ENCODE results near the gene PHACTR1. TPM values are rescaled to one million over a fixed set of nuclear protein-coding genes. Genes with fewer than 3 reads are reported as not detected.
"Not testable (repeated sequence)": the region's sequence is repeated elsewhere in the genome, so short reads cannot be mapped to it uniquely, and the experiment has no call there.

PHACTR1 gene
- total RNA-seq, 5 donors from 2014 or later (not counting 1 experiment from before 2014, with no cell fraction given), result 0.63 to 2.6 (median 1.1) TPM

GRCh38 chr6:13242178-13242577 lies 525.6 kb downstream of the PHACTR1 start:
- POLR2A ChIA-PET, result no interaction called here
- Histone ChIP-seq H3K27me3 (replicated peaks in 1 of 2; ENCODE audit: control insufficient read depth in 2 of 2, extremely low read depth in 1 of 2, insufficient read depth in 2 of 2, low read length in 1 of 2) (no peaks in the 10 kb centered on the region), H3K9me3 (no peaks in the 10 kb centered on the region), H3K27ac (ENCODE audit: low read length) (no peak overlapping the region), H3K36me3 (ENCODE audit: control insufficient read depth in 2 of 2, extremely low read depth in 1 of 2, insufficient read depth in 1 of 2, low read length in 1 of 2) (no peaks in the 10 kb centered on the region), H3K4me3 (ENCODE audit: control insufficient read depth in 1 of 2, extremely low read depth in 1 of 2, low read length in 1 of 2) (no peak overlapping the region), H3K4me1 (ENCODE audit: control insufficient read depth in 1 of 2, extremely low read depth in 1 of 2, insufficient read depth in 2 of 2, low read length in 2 of 2) (no peaks in the 10 kb centered on the region)
- peaks cover 3% of the 10 kb centered on the region for H3K36me3 Mint-ChIP-seq
- 80% methylated on average over 1 of the region's 3 CpGs for WGBS (ENCODE audit: insufficient coverage)
- no peaks in the 10 kb centered on the region for H3K4me1 Mint-ChIP-seq
- DNase-seq (no peak), ATAC-seq (replicated peaks in 1 of 4) (no peak)
- CTCF ChIA-PET, result no interaction called here
- H3K4me3 Mint-ChIP-seq, result no peak overlapping the region
- peaks cover 0 to 6% of the 10 kb centered on the region in 2 donors for H3K27me3 Mint-ChIP-seq
- no peak overlapping the region for H3K27ac Mint-ChIP-seq
- peaks cover 0 to 7% (median 6%) of the 10 kb centered on the region in 3 donors for H3K9me3 Mint-ChIP-seq

GRCh38 chr6:13242590-13242989 lies 526.0 kb downstream of the PHACTR1 start:
- ATAC-seq (replicated peaks in 1 of 4) (no peak), DNase-seq (no peak)
- Histone ChIP-seq H3K27me3 (replicated peaks in 1 of 2; ENCODE audit: control insufficient read depth in 2 of 2, extremely low read depth in 1 of 2, insufficient read depth in 2 of 2, low read length in 1 of 2) (no peaks in the 10 kb centered on the region), H3K9me3 (no peaks in the 10 kb centered on the region), H3K4me1 (ENCODE audit: control insufficient read depth in 1 of 2, extremely low read depth in 1 of 2, insufficient read depth in 2 of 2, low read length in 2 of 2) (no peaks in the 10 kb centered on the region), H3K36me3 (ENCODE audit: control insufficient read depth in 2 of 2, extremely low read depth in 1 of 2, insufficient read depth in 1 of 2, low read length in 1 of 2) (no peaks in the 10 kb centered on the region), H3K4me3 (ENCODE audit: control insufficient read depth in 1 of 2, extremely low read depth in 1 of 2, low read length in 1 of 2) (no peak overlapping the region), H3K27ac (ENCODE audit: low read length) (no peak overlapping the region)
- Mint-ChIP-seq H3K36me3 (peaks cover 3% of the 10 kb centered on the region), H3K4me3 (no peak overlapping the region), H3K27ac (no peak overlapping the region), H3K9me3 (peaks cover 0 to 7% (median 6%) of the 10 kb centered on the region in 3 donors), H3K4me1 (no peaks in the 10 kb centered on the region), H3K27me3 (peaks cover 0 to 6% of the 10 kb centered on the region in 2 donors)
- WGBS (ENCODE audit: insufficient coverage), result no CpG with 5 or more reads among the region's 1 CpG
- ChIA-PET CTCF (no interaction called here), POLR2A (no interaction called here)

GRCh38 chr6:13243033-13243432 lies 526.5 kb downstream of the PHACTR1 start:
- Mint-ChIP-seq H3K27me3 (peaks cover 1 to 8% of the 10 kb centered on the region in 2 donors), H3K9me3 (peaks cover 0 to 7% (median 6%) of the 10 kb centered on the region in 3 donors), H3K27ac (no peak overlapping the region), H3K4me3 (no peak overlapping the region), H3K4me1 (no peaks in the 10 kb centered on the region), H3K36me3 (peaks cover 3% of the 10 kb centered on the region)
- Histone ChIP-seq H3K4me1 (ENCODE audit: control insufficient read depth in 1 of 2, extremely low read depth in 1 of 2, insufficient read depth in 2 of 2, low read length in 2 of 2) (no peaks in the 10 kb centered on the region), H3K4me3 (ENCODE audit: control insufficient read depth in 1 of 2, extremely low read depth in 1 of 2, low read length in 1 of 2) (no peak overlapping the region), H3K27me3 (replicated peaks in 1 of 2; ENCODE audit: control insufficient read depth in 2 of 2, extremely low read depth in 1 of 2, insufficient read depth in 2 of 2, low read length in 1 of 2) (no peaks in the 10 kb centered on the region), H3K9me3 (no peaks in the 10 kb centered on the region), H3K36me3 (ENCODE audit: control insufficient read depth in 2 of 2, extremely low read depth in 1 of 2, insufficient read depth in 1 of 2, low read length in 1 of 2) (no peaks in the 10 kb centered on the region), H3K27ac (ENCODE audit: low read length) (no peak overlapping the region)
- ChIA-PET CTCF (no interaction called here), POLR2A (interaction anchor here in 1 of 2 donors (0.6 kb wide), 1 partner anchor 61 kb away, joined by 4 read pairs; no protein-coding TSS in a partner anchor)
- no peak for ATAC-seq (replicated peaks in 1 of 4)
- no peak for DNase-seq
- no CpG with 5 or more reads among the region's 1 CpG for WGBS (ENCODE audit: insufficient coverage)

- no CpG with 5 or more reads among the region's 5 CpGs for WGBS (ENCODE audit: insufficient coverage)
- not testable (repeated sequence) for H3K27ac Mint-ChIP-seq
Observed at GRCh38 chr6:13243745-13244144, 527.2 kb downstream of the PHACTR1 start.

GRCh38 chr6:13247627-13248026 lies 531.1 kb downstream of the PHACTR1 start:
- H3K9me3 Mint-ChIP-seq, result peaks cover 0 to 7% (median 6%) of the 10 kb centered on the region in 3 donors
- ChIA-PET POLR2A (no interaction called here), CTCF (interaction anchor here in 1 of 2 donors (0.6 kb wide), 1 partner anchor 18 kb away, joined by 3 read pairs; no protein-coding TSS in a partner anchor)
- H3K27me3 ChIP-seq (replicated peaks in 1 of 2; ENCODE audit: control insufficient read depth in 2 of 2, extremely low read depth in 1 of 2, insufficient read depth in 2 of 2, low read length in 1 of 2), result peaks cover 0 to 6% of the 10 kb centered on the region in 2 experiments
- H3K4me3 Mint-ChIP-seq, result no peak overlapping the region
- no peak for DNase-seq
- WGBS (ENCODE audit: insufficient coverage), result 91% methylated on average over 6 of the region's 7 CpGs
- no peak overlapping the region for H3K27ac ChIP-seq (ENCODE audit: low read length)
- H3K27ac Mint-ChIP-seq, result no peak overlapping the region
- H3K36me3 Mint-ChIP-seq, result peaks cover 5% of the 10 kb centered on the region
- no peaks in the 10 kb centered on the region for H3K4me1 Mint-ChIP-seq
- ATAC-seq (replicated peaks in 1 of 4), result no peak
- H3K27me3 Mint-ChIP-seq, result peaks cover 7% of the 10 kb centered on the region in 2 donors
- H3K36me3 ChIP-seq (ENCODE audit: control insufficient read depth in 2 of 2, extremely low read depth in 1 of 2, insufficient read depth in 1 of 2, low read length in 1 of 2), result no peaks in the 10 kb centered on the region
- no peaks in the 10 kb centered on the region for H3K9me3 ChIP-seq
- no peak overlapping the region for H3K4me3 ChIP-seq (ENCODE audit: control insufficient read depth in 1 of 2, extremely low read depth in 1 of 2, low read length in 1 of 2)
- H3K4me1 ChIP-seq (ENCODE audit: control insufficient read depth in 1 of 2, extremely low read depth in 1 of 2, insufficient read depth in 2 of 2, low read length in 2 of 2), result no peaks in the 10 kb centered on the region

More at GRCh38 chr6:13243745-13244144, 527.2 kb downstream of the PHACTR1 start:
- H3K27me3 Mint-ChIP-seq; H3K36me3 Mint-ChIP-seq; DNase-seq; H3K36me3 ChIP-seq (ENCODE audit: control insufficient read depth in 2 of 2, extremely low read depth in 1 of 2, insufficient read depth in 1 of 2, low read length in 1 of 2); H3K4me1 Mint-ChIP-seq; H3K27ac ChIP-seq (ENCODE audit: low read length); H3K9me3 ChIP-seq; H3K4me3 ChIP-seq (ENCODE audit: control insufficient read depth in 1 of 2, extremely low read depth in 1 of 2, low read length in 1 of 2); ATAC-seq (replicated peaks in 1 of 4); H3K9me3 Mint-ChIP-seq; H3K4me3 Mint-ChIP-seq; H3K27me3 ChIP-seq (replicated peaks in 1 of 2; ENCODE audit: control insufficient read depth in 2 of 2, extremely low read depth in 1 of 2, insufficient read depth in 2 of 2, low read length in 1 of 2); CTCF ChIA-PET; H3K4me1 ChIP-seq (ENCODE audit: control insufficient read depth in 1 of 2, extremely low read depth in 1 of 2, insufficient read depth in 2 of 2, low read length in 2 of 2): not testable (repeated sequence)
- POLR2A ChIA-PET, result interaction anchor here in 1 of 2 donors (0.6 kb wide), 1 partner anchor 60 kb away, joined by 4 read pairs; no protein-coding TSS in a partner anchor

- Histone ChIP-seq H3K4me1 (ENCODE audit: control insufficient read depth in 1 of 2, extremely low read depth in 1 of 2, insufficient read depth in 2 of 2, low read length in 2 of 2) (no peaks in the 10 kb centered on the region), H3K36me3 (ENCODE audit: control insufficient read depth in 2 of 2, extremely low read depth in 1 of 2, insufficient read depth in 1 of 2, low read length in 1 of 2) (no peaks in the 10 kb centered on the region), H3K27ac (ENCODE audit: low read length) (no peak overlapping the region), H3K27me3 (replicated peaks in 1 of 2; ENCODE audit: control insufficient read depth in 2 of 2, extremely low read depth in 1 of 2, insufficient read depth in 2 of 2, low read length in 1 of 2) (peaks cover 0 to 6% of the 10 kb centered on the region in 2 experiments), H3K4me3 (ENCODE audit: control insufficient read depth in 1 of 2, extremely low read depth in 1 of 2, low read length in 1 of 2) (no peak overlapping the region), H3K9me3 (no peaks in the 10 kb centered on the region)
- DNase-seq (no peak), ATAC-seq (replicated peaks in 1 of 4) (no peak)
- H3K4me1 Mint-ChIP-seq, result no peaks in the 10 kb centered on the region
- CTCF ChIA-PET, result interaction anchor here in 1 of 2 donors (0.6 kb wide), 1 partner anchor 17 kb away, joined by 3 read pairs; no protein-coding TSS in a partner anchor
- WGBS (ENCODE audit: insufficient coverage), result 86% methylated on average over 1 of the region's 3 CpGs
- peaks cover 0 to 7% (median 6%) of the 10 kb centered on the region in 3 donors for H3K9me3 Mint-ChIP-seq
- peaks cover 7% of the 10 kb centered on the region in 2 donors for H3K27me3 Mint-ChIP-seq
- H3K27ac Mint-ChIP-seq, result no peak overlapping the region
- H3K4me3 Mint-ChIP-seq, result no peak overlapping the region
- POLR2A ChIA-PET, result no interaction called here
- peaks cover 5% of the 10 kb centered on the region for H3K36me3 Mint-ChIP-seq
Observed at GRCh38 chr6:13248053-13248452, 531.5 kb downstream of the PHACTR1 start.

GRCh38 chr6:13248584-13248985 lies 532.0 kb downstream of the PHACTR1 start:
- peaks cover 0 to 7% (median 6%) of the 10 kb centered on the region in 3 donors for H3K9me3 Mint-ChIP-seq
- Histone ChIP-seq H3K9me3 (no peaks in the 10 kb centered on the region), H3K27me3 (replicated peaks in 1 of 2; ENCODE audit: control insufficient read depth in 2 of 2, extremely low read depth in 1 of 2, insufficient read depth in 2 of 2, low read length in 1 of 2) (peaks cover 0 to 6% of the 10 kb centered on the region in 2 experiments), H3K27ac (ENCODE audit: low read length) (no peak overlapping the region), H3K36me3 (ENCODE audit: control insufficient read depth in 2 of 2, extremely low read depth in 1 of 2, insufficient read depth in 1 of 2, low read length in 1 of 2) (no peaks in the 10 kb centered on the region), H3K4me3 (ENCODE audit: control insufficient read depth in 1 of 2, extremely low read depth in 1 of 2, low read length in 1 of 2) (no peak overlapping the region), H3K4me1 (ENCODE audit: control insufficient read depth in 1 of 2, extremely low read depth in 1 of 2, insufficient read depth in 2 of 2, low read length in 2 of 2) (no peaks in the 10 kb centered on the region)
- H3K4me3 Mint-ChIP-seq, result no peak overlapping the region
- no peak for ATAC-seq (replicated peaks in 1 of 4)
- H3K4me1 Mint-ChIP-seq, result no peaks in the 10 kb centered on the region
- 93% methylated on average over 2 of the region's 8 CpGs for WGBS (ENCODE audit: insufficient coverage)
- no peak overlapping the region for H3K27ac Mint-ChIP-seq
- CTCF ChIA-PET, result no interaction called here
- POLR2A ChIA-PET, result no interaction called here
- H3K36me3 Mint-ChIP-seq, result peaks cover 5% of the 10 kb centered on the region
- no peak for DNase-seq
- H3K27me3 Mint-ChIP-seq, result peaks cover 7% of the 10 kb centered on the region in 2 donors
